HL-60 (cell line): ENCODE data around the gene CD19.
"Not testable (repeated sequence)": the region's sequence is repeated elsewhere in the genome, so short reads cannot be mapped to it uniquely, and the experiment has no call there.

Experiments
- DNase-seq, 2 experiments: peaks; one replicate each; pipeline ENCODE4 v3.0.0-alpha.2; 2010 to 2020; ENCODE audit warnings: low read depth in 1 of 2, low spot score in 1 of 2
- H3K27ac ChIP-seq: fragments of 250-450 bp; sonication (Bioruptor Pico); replicated peaks from 2 replicates; pipeline ENCODE4 v1.5.1; 2020; ENCODE audit warnings: mild to moderate bottlenecking, moderate library complexity
- H3K27me3 ChIP-seq: fragments of 250-450 bp; sonication (Bioruptor Pico); 2 replicates; pipeline ENCODE4 v1.5.1; 2021; ENCODE audit warnings: mild to moderate bottlenecking, moderate library complexity; ENCODE audit not compliant: insufficient read depth, poor library complexity, severe bottlenecking
- H3K4me3 ChIP-seq: replicated peaks from 2 replicates; pipeline ENCODE4 v1.5.1; 2011; ENCODE audit warnings: mild to moderate bottlenecking, control low read depth, low read length; ENCODE audit not compliant: insufficient read depth
- CTCF ChIP-seq: IDR thresholded peaks from one replicate; pipeline ENCODE4 v1.5.1; 2011; ENCODE audit warnings: low read length, control low read depth, inconsistent platforms; ENCODE audit not compliant: insufficient read depth
- GABPA ChIP-seq: IDR thresholded peaks from 2 replicates; pipeline ENCODE4 v1.6.1; 2012; ENCODE audit warnings: low read depth
- POLR2AphosphoS5 ChIP-seq: IDR thresholded peaks from 2 replicates; pipeline ENCODE4 v1.6.1; 2012; ENCODE audit warnings: low read depth
- SPI1 ChIP-seq: IDR thresholded peaks from 2 replicates; pipeline ENCODE4 v1.6.1; 2012; ENCODE audit warnings: low read depth, mild to moderate bottlenecking, borderline replicate concordance
- TF ChIP-seq, protein P1 (sequence below): IDR thresholded peaks from 2 replicates; pipeline ENCODE4 v1.6.1; 2012; ENCODE audit warnings: low read depth; ENCODE audit not compliant: insufficient replicate concordance

Gene CD19

GRCh38 chr16:28967156-28967555 is 35.4 kb downstream of the CD19 start:
- no peak for DNase-seq
- TF ChIP-seq SPI1, result no peak
- TF ChIP-seq POLR2AphosphoS5, result no peak
- TF ChIP-seq, protein P1, sequence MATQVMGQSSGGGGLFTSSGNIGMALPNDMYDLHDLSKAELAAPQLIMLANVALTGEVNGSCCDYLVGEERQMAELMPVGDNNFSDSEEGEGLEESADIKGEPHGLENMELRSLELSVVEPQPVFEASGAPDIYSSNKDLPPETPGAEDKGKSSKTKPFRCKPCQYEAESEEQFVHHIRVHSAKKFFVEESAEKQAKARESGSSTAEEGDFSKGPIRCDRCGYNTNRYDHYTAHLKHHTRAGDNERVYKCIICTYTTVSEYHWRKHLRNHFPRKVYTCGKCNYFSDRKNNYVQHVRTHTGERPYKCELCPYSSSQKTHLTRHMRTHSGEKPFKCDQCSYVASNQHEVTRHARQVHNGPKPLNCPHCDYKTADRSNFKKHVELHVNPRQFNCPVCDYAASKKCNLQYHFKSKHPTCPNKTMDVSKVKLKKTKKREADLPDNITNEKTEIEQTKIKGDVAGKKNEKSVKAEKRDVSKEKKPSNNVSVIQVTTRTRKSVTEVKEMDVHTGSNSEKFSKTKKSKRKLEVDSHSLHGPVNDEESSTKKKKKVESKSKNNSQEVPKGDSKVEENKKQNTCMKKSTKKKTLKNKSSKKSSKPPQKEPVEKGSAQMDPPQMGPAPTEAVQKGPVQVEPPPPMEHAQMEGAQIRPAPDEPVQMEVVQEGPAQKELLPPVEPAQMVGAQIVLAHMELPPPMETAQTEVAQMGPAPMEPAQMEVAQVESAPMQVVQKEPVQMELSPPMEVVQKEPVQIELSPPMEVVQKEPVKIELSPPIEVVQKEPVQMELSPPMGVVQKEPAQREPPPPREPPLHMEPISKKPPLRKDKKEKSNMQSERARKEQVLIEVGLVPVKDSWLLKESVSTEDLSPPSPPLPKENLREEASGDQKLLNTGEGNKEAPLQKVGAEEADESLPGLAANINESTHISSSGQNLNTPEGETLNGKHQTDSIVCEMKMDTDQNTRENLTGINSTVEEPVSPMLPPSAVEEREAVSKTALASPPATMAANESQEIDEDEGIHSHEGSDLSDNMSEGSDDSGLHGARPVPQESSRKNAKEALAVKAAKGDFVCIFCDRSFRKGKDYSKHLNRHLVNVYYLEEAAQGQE, result no peak
- TF ChIP-seq CTCF, result no peak
- no peak for TF ChIP-seq GABPA
- Histone ChIP-seq H3K27ac (no peak overlapping the region), H3K27me3 (no peaks in the 10 kb centered on the region), H3K4me3 (no peak overlapping the region)

DNA sequence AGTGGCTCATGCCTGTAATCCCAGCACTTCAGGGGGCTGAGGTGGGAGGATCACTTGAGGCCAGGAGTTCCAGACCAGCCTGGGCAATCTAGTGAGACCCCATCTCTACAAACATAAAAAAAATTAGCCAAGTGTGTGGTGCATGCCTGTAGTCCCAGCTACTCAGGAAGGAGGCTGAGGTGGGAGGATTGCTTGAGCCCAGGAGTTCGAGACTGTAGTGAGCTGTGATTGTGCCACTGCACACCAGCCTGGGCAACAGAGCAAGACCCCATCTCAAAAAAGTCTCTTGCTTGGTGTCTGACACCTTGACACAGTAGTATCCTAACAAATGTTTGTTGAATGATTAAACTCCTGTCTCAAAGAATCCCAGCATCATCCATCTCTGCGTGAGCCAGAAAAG is 37.9 kb downstream of the CD19 start:
- not testable (repeated sequence) for H3K27me3 ChIP-seq, DNase-seq, H3K27ac ChIP-seq, H3K4me3 ChIP-seq

GRCh38 chr16:28974007-28974436 is 42.3 kb downstream of the CD19 start:
- H3K27me3 ChIP-seq, result no peaks in the 10 kb centered on the region
- peak overlapping the region; percentile 75 for H3K27ac ChIP-seq
- DNase-seq, result peak; percentile 42 to 45
- H3K4me3 ChIP-seq, result peak overlapping the region; percentile 100
- TF ChIP-seq POLR2AphosphoS5 (no peak), CTCF (peak; percentile 37)

GRCh38 chr16:28974437-28975157 is 42.8 kb downstream of the CD19 start, which contains the start of gene SPNS1:
Gene SPNS1, plus strand, starts transcription at chr16:28974778. Its CDS starts 374 bp downstream, at chr16:28975152.
- DNase-seq, result peak; percentile 95 to 97
- Histone ChIP-seq H3K27me3 (no peaks in the 10 kb centered on the region), H3K4me3 (peak within 1 kb of the TSS; percentile 100), H3K27ac (peak within 1 kb of the TSS; percentile 75)
- TF ChIP-seq GABPA, result 0 out of 2 replicates have a peak, but pooled peaks have one; percentile 23
- TF ChIP-seq, protein P1, result no peak
- peak; percentile 72; the same call in 1 of the 2 replicates for TF ChIP-seq POLR2AphosphoS5

- H3K4me3 ChIP-seq, result peak overlapping the region; percentile 100
- H3K27ac ChIP-seq, result peak overlapping the region; percentile 75
- TF ChIP-seq POLR2AphosphoS5 (no peak), CTCF (no peak), SPI1 (no peak), GABPA (no peak)
- TF ChIP-seq, protein P1, result no peak
- no peaks in the 10 kb centered on the region for H3K27me3 ChIP-seq
- no peak for DNase-seq
These were observed 43.4 kb downstream of the CD19 start for GRCh38 chr16:28975158-28975599.
